K562 (cell line): ENCODE results near the gene NUP43. TPM values are rescaled to one million over a fixed set of nuclear protein-coding genes. Genes with fewer than 3 reads are reported as not detected.
A peak's percentile ranks its signal among the peaks of the same experiment; 100 is the strongest.

Source experiments
- BCLAF1 ChIP-seq, 2 experiments: fragments of 450-650 bp in 1 of 2; IDR thresholded peaks; 2 replicates each; pipeline ENCODE4 v1.6.1; 2011 to 2017; ENCODE audit warnings: low read depth in 2 of 2, antibody characterized with exemption in 1 of 2, borderline replicate concordance in 1 of 2, low read length in 1 of 2, mild to moderate bottlenecking in 1 of 2, mixed read lengths in 1 of 2; ENCODE audit not compliant: control insufficient read depth in 1 of 2
- CREM ChIP-seq: IDR thresholded peaks from 2 replicates; pipeline ENCODE4 v1.6.1; 2014; ENCODE audit warnings: antibody characterized with exemption, low read depth
- FOXO4 ChIP-seq: fragments of 450-650 bp; formaldehyde crosslinking; IDR thresholded peaks from 2 replicates; pipeline ENCODE4 v1.4.0; 2020; ENCODE audit warnings: mild to moderate bottlenecking, moderate library complexity
- KHSRP ChIP-seq: fragments of 450-650 bp; IDR thresholded peaks from 2 replicates; pipeline ENCODE4 v1.6.1; 2017
- PBX2 ChIP-seq, 2 experiments: IDR thresholded peaks in 1 of 2; conservative IDR thresholded peaks in 1 of 2; 2 replicates each; pipeline ENCODE4 v1.6.1; 2016; ENCODE audit warnings: low read depth in 2 of 2, mild to moderate bottlenecking in 1 of 2, missing compliant biosample characterization in 1 of 2, missing genetic modification characterization in 1 of 2, moderate library complexity in 1 of 2
- POLR2AphosphoS5 ChIP-seq: IDR thresholded peaks from 2 replicates; pipeline ENCODE4 v1.6.1; 2011; ENCODE audit warnings: mild to moderate bottlenecking, low read depth, low read length, moderate library complexity; ENCODE audit not compliant: control insufficient read depth, insufficient read depth
- PRPF4 ChIP-seq: fragments of 200-400 bp; formaldehyde crosslinking; IDR thresholded peaks from one replicate; pipeline ENCODE4 v1.6.1; 2017; ENCODE audit warnings: low read length, low read depth, mild to moderate bottlenecking; ENCODE audit not compliant: insufficient read depth, poor library complexity, severe bottlenecking
- SIX5 ChIP-seq, 2 experiments: IDR thresholded peaks; 2 replicates each; pipeline ENCODE4 v1.6.1; 2011; ENCODE audit warnings: low read length in 2 of 2, borderline replicate concordance in 1 of 2, low read depth in 1 of 2, mild to moderate bottlenecking in 1 of 2, moderate library complexity in 1 of 2; ENCODE audit not compliant: insufficient read depth in 1 of 2
- THAP7 ChIP-seq: fragments of 250-450 bp; sonication (Bioruptor Pico); IDR thresholded peaks from 2 replicates; pipeline ENCODE4 v1.5.0; 2021
- VEZF1 ChIP-seq: fragments of 200-800 bp; sonication (Bioruptor generic); IDR thresholded peaks from 2 replicates; pipeline ENCODE4 v1.6.1; 2017; ENCODE audit warnings: missing genetic modification characterization, missing compliant biosample characterization
- ZNF140 ChIP-seq: fragments of 250-450 bp; sonication (Bioruptor Pico); IDR thresholded peaks from 2 replicates; pipeline ENCODE4 v1.8.0; 2021; ENCODE audit warnings: moderate library complexity, mild to moderate bottlenecking, inconsistent platforms
- ZNF263 ChIP-seq: sonication (generic); formaldehyde crosslinking; IDR thresholded peaks from 2 replicates; pipeline ENCODE4 v1.8.0; 2022; ENCODE audit warnings: mild to moderate bottlenecking, missing genetic modification reagents, borderline replicate concordance
- ZNF57 ChIP-seq: fragments of 450-650 bp; formaldehyde crosslinking; IDR thresholded peaks from 2 replicates; pipeline ENCODE4 v1.4.0; 2020; ENCODE audit warnings: mild to moderate bottlenecking, moderate library complexity
- polyA plus RNA-seq, 8 experiments: library from polyadenylated mRNA; depleted of rRNA in 4 of 8; stranded (reverse) in 5 of 8; unstranded in 3 of 8; fragments of >200 nt; fragmentation: Nextera tagmentation in 2 of 8; fragmentation: Illumina TruSeq in 1 of 8; extraction: Ambion mirVana in 2 of 8; extraction: Trizol in 1 of 8; gene quantifications; 2 replicates each; pipeline versions ENCODE4 v1.2.1 to v1.2.3, GENCODE V29; 2011 to 2014; ENCODE audit warnings: inconsistent platforms in 1 of 8, missing spikeins in 1 of 8
- total RNA-seq, 7 experiments: library from RNA; depleted of rRNA in 6 of 7; stranded (reverse); fragments of >200 nt in 6 of 7; fragmentation: Illumina TruSeq in 2 of 7; extraction: Trizol in 2 of 7; gene quantifications; 2 replicates each; pipeline versions ENCODE4 v1.2.1 to v1.2.3, GENCODE V29; 2011 to 2021; ENCODE audit warnings: low replicate concordance in 1 of 7

Gene NUP43
- total and polyA plus RNA-seq, 9 of the 15 experiments (the other 6 are each of a cell fraction or from before 2014, with no cell fraction given) = 28.9 to 136 (median 67.4) TPM

GRCh38 chr6:149717588-149718458, 28.5 kb downstream of the NUP43 start, which contains the start of gene LATS1 (continued):
- TF ChIP-seq BCLAF1 (IDR thresholded peaks at IDR 0.05; ENCODE audit: borderline replicate concordance in 1 of 2, control insufficient read depth in 1 of 2, low read depth in 2 of 2, low read length in 1 of 2) (peak in 1 of 2 experiments; percentile 90; a peak in 2 of 4 replicates), CREM (peak; percentile 77), PRPF4 (peak; percentile 86), THAP7 (peak; percentile 83; the same call in 1 of the 2 replicates), ZNF57 (CRISPR knock-in tag) (no peak), SIX5 (IDR thresholded peaks at IDR 0.05; ENCODE audit: borderline replicate concordance in 1 of 2, insufficient read depth in 1 of 2, low read depth in 1 of 2, low read length in 2 of 2) (peak in 1 of 2 experiments; percentile 22; a peak in 2 of 4 replicates), POLR2AphosphoS5 (peak; percentile 86), VEZF1 (CRISPR knock-in tag) (peak; percentile 97), ZNF263 (CRISPR knock-in tag) (peak; percentile 11; the same call in 1 of the 2 replicates), ZNF140 (no peak), FOXO4 (CRISPR knock-in tag) (peak; percentile 86; the same call in 1 of the 2 replicates), PBX2 (CRISPR knock-in tag; IDR thresholded peaks at IDR 0.05; ENCODE audit: low read depth) (no peak), PBX2 (tag; conservative IDR thresholded peaks at IDR 0.05; ENCODE audit: low read depth) (no peak), KHSRP (peak; percentile 41; the same call in 1 of the 2 replicates)
